HL-60 (cell line): ENCODE data around the gene AK8.
"Not testable (repeated sequence)": the region's sequence is repeated elsewhere in the genome, so short reads cannot be mapped to it uniquely, and the experiment has no call there.

Experiments
- DNase-seq, 2 experiments: peaks; one replicate each; pipeline ENCODE4 v3.0.0-alpha.2; 2010 to 2020; ENCODE audit warnings: low read depth in 1 of 2, low spot score in 1 of 2
- H3K27ac ChIP-seq: fragments of 250-450 bp; sonication (Bioruptor Pico); replicated peaks from 2 replicates; pipeline ENCODE4 v1.5.1; 2020; ENCODE audit warnings: mild to moderate bottlenecking, moderate library complexity
- H3K27me3 ChIP-seq: fragments of 250-450 bp; sonication (Bioruptor Pico); 2 replicates; pipeline ENCODE4 v1.5.1; 2021; ENCODE audit warnings: mild to moderate bottlenecking, moderate library complexity; ENCODE audit not compliant: insufficient read depth, poor library complexity, severe bottlenecking
- H3K4me3 ChIP-seq: replicated peaks from 2 replicates; pipeline ENCODE4 v1.5.1; 2011; ENCODE audit warnings: mild to moderate bottlenecking, control low read depth, low read length; ENCODE audit not compliant: insufficient read depth
- GABPA ChIP-seq: IDR thresholded peaks from 2 replicates; pipeline ENCODE4 v1.6.1; 2012; ENCODE audit warnings: low read depth
- POLR2AphosphoS5 ChIP-seq: IDR thresholded peaks from 2 replicates; pipeline ENCODE4 v1.6.1; 2012; ENCODE audit warnings: low read depth
- REST ChIP-seq: IDR thresholded peaks from 2 replicates; pipeline ENCODE4 v1.6.1; 2012; ENCODE audit warnings: low read depth; ENCODE audit not compliant: insufficient replicate concordance
- SPI1 ChIP-seq: IDR thresholded peaks from 2 replicates; pipeline ENCODE4 v1.6.1; 2012; ENCODE audit warnings: low read depth, mild to moderate bottlenecking, borderline replicate concordance
- TF ChIP-seq, protein P1 (sequence below): IDR thresholded peaks from one replicate; pipeline ENCODE4 v1.5.1; 2011; ENCODE audit warnings: low read length, control low read depth, inconsistent platforms; ENCODE audit not compliant: insufficient read depth

Gene AK8

GRCh38 chr9:132773764-132774339 lies 104.2 kb downstream of the AK8 start:
- H3K4me3 ChIP-seq: no peak overlapping the region
- no peaks in the 10 kb centered on the region for H3K27me3 ChIP-seq
- no peak overlapping the region for H3K27ac ChIP-seq
- no peak for DNase-seq
- TF ChIP-seq SPI1 (no peak), GABPA (no peak), POLR2AphosphoS5 (no peak), REST (no peak)
- TF ChIP-seq, protein P1, sequence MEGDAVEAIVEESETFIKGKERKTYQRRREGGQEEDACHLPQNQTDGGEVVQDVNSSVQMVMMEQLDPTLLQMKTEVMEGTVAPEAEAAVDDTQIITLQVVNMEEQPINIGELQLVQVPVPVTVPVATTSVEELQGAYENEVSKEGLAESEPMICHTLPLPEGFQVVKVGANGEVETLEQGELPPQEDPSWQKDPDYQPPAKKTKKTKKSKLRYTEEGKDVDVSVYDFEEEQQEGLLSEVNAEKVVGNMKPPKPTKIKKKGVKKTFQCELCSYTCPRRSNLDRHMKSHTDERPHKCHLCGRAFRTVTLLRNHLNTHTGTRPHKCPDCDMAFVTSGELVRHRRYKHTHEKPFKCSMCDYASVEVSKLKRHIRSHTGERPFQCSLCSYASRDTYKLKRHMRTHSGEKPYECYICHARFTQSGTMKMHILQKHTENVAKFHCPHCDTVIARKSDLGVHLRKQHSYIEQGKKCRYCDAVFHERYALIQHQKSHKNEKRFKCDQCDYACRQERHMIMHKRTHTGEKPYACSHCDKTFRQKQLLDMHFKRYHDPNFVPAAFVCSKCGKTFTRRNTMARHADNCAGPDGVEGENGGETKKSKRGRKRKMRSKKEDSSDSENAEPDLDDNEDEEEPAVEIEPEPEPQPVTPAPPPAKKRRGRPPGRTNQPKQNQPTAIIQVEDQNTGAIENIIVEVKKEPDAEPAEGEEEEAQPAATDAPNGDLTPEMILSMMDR: no peak

DNA sequence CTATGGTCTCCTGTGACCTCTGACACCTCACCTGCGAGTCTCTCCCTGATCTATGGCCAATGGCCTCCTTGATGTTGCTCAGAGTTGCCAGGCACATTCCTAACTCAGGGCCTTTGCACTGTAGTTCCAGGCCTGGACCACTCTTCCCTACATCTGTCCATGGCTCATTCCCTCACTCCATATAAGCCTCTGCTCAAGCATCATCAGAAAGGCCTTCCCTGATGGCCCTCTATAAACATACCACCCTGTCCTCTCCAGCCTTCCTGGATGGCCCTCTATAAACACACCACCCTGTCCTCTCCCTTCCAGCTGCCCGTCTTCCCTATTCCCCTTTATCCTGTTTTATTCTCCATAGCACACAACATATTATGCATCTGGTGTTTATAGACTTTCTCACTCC lies 105.0 kb downstream of the AK8 start:
- no peak for DNase-seq
- Histone ChIP-seq H3K27me3 (no peaks in the 10 kb centered on the region), H3K27ac (no peak overlapping the region), H3K4me3 (no peak overlapping the region)
- TF ChIP-seq POLR2AphosphoS5: no peak

DNA sequence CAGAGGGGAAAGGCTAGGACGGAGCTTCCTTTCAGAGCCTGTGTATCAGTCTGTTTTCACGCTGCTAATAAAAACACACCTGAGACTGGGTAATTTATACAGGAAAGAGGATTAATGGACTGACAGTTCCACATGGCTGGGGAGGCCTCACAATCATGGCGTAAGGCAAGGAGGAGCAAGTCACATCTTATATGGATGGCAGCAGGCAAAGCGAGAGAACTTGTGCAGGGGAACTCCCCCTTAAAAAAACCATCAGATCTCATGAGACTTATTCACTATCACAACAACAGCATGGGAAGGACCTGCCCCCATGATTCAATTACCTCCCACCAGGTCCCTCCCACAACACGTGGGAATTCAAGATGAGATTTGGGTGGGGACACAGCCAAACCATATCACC lies 106.3 kb downstream of the AK8 start:
- H3K27ac ChIP-seq, H3K27me3 ChIP-seq, H3K4me3 ChIP-seq, DNase-seq: not testable (repeated sequence)

- TF ChIP-seq, protein P1: no peak
- TF ChIP-seq SPI1 (no peak), POLR2AphosphoS5 (no peak), GABPA (no peak), REST (no peak)
- Histone ChIP-seq H3K27me3 (no peaks in the 10 kb centered on the region), H3K27ac (peak overlapping the region; percentile 68), H3K4me3 (no peak overlapping the region; the same call in 1 of the 2 replicates)
- DNase-seq: no peak
Measured at GRCh38 chr9:132770770-132771310, 107.2 kb downstream of the AK8 start.
